ENCODE results near the gene FYB1.

FYB1 gene

DNA sequence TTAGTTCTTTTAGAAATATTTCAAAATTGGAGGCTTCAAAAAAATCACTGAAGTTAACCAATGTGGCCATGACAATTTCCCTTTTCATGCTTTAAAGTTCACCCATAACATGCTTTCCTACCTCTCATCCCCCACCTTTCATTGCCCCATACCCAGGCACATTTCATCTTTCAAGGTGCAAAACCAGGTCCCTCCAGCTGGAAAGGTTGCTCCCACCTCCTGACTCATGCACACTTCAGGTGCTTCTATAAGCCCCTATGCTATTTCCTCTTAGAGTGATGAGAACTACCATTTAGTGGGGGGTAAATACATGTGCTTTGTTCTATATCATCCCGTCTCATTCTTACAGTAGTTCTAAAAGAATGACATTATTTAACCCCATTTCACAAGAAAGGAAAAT lies 15.4 kb downstream of the FYB1 start:
- DNase-seq (ENCODE audit: low read depth, low spot score): no peak

DNA sequence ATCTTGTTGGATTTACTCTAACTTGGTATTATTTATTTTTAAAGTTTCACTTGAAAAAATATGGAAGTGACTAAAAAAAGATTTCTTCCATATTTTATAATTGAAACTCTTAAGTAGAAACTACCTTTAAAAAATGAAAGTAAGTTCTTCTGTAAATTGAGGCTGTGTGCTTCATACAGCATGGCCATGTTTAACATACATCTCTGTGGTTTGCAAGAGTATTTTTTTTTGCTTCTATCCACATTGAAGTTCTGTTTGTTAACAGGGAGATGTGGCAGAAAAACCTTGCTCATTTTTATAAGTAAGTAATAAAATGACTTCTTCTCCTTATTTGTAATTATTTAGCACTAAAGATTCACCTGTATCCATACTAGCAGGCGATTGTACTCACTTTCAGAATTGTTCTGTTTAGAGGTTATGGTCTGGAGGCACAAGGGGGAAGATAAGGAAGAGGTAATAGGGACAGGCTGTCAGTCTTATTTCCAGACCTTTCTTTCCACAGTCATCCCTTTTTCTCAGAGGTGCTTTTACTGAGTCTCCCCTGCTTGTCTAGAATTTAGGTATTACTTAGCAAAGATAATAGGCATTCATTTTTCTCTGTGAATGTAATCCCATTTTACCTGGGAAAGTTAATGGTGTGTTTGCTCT lies 16.0 kb downstream of the FYB1 start:
- DNase-seq (ENCODE audit: low read depth, low spot score): no peak

DNA sequence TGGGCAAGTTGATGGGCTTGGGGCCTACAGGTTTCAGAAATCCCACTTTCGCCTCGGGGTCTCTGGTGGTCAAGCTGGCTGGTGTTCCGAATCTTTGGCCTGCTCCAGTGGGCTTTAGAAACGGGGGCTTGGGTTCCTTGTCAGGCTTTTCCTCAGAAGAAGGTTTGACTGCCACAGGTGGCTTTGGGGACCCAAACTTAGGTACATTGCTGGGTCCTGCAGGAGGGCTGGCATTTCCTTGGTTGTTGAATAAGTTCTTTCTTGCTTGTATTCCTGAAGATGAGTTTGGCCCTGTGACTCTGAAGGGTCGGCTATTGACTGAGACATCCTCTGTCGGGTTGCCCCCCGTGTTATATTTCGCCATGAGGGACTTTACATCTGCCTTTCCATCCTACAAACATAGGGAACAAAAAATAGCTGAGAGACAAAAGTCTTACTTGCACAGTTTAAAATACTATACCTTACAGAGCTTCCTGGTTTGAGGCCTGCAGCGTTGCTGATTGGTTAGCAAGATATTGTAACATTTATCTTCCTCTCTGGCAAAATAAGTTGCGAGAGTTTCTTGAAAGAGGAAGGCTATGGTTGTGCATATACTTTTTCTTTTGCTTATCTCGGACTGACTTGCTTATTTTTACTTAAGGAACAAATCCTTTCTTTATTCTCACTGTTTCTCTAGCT lies 16.6 kb downstream of the FYB1 start:
- DNase-seq (ENCODE audit: low read depth, low spot score): no peak

DNA sequence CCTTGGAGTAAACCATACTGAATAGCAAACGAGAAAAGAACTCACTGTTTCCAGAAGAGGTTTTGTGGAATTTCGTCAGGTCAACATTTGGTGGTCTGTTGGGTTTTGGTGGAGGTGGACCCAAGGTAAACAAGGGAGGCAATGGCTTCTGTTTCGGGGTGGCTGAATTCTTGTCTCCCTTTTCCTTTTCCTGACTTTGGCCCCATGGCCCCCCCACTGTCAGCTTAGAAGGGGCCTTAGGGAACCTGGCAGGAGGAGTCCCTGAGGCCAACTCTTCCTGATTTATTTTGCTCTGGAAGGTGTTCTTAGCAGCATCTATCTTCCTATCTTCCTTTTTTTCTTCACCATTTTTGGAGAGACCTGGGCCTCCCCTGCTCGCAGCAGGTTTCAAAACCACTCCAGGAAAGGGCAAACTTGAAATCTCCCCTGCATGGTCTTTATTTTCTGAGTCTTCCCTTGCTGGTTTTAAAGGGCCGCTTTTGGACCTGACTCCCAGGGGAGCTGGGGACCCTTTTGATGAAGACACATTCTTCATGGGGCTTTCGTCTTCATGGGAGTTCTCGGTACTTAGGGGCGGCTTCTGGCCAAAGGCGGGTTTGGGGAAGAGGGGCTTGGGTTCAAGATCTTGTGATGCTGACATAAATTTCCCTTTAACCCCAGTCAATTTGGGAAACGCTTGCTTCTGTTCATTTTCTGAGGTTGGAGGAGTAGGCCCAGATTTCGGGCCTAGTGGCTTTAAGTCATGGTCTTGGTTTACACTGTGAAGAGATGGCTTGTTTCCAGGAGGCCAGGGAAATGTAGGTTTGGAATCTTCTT lies 17.4 kb downstream of the FYB1 start:
- DNase-seq (ENCODE audit: low read depth, low spot score): no peak

DNA sequence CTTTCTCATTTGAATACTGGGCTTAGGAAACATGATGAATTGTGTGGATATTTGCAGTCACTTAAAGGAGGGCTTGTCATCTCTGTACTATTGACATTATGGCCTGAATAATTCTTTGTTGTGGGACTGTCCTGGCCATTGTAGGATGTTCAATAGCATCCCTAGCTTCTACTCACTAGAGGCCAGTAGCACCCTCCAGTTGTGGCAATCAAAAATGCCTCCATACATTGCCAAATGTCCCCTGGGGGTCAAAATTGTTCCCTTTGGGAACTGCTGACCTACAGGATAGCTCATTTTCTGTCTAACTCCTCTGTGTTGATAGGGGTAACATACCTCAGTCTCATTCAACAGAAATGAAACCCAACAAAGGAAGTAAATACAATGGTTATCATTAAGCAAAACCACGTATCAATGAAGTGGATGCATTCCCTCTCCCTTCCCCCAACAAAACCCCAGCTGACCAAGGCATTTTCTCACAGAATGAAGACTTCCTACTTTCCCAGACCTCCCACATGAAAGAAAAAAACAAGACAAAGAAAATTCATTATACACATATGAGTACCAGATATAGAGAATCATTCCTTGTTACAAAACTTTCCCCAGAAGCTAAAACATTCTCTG lies 18.1 kb downstream of the FYB1 start:
- no peak for DNase-seq (ENCODE audit: low read depth, low spot score)

DNA sequence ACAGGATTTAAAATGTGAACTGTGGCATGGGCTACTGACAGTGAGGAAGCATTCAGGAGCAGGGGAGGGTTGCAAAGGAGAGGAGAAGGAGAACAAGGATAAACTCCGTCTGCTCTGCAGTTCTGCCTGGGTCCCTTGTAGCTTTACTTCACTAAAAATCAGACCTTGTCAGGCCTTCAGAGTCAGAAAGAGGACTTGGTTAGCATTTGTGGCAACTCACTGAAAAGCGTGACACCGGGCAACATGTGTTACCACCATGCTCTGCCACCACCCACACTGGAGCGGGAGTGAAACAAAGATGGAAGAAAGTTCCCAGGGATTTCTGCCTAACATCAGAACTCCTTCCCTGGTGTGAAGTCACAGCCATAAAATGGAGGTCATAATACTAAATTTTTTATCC lies 19.3 kb downstream of the FYB1 start:
- DNase-seq (ENCODE audit: low read depth, low spot score): no peak

DNA sequence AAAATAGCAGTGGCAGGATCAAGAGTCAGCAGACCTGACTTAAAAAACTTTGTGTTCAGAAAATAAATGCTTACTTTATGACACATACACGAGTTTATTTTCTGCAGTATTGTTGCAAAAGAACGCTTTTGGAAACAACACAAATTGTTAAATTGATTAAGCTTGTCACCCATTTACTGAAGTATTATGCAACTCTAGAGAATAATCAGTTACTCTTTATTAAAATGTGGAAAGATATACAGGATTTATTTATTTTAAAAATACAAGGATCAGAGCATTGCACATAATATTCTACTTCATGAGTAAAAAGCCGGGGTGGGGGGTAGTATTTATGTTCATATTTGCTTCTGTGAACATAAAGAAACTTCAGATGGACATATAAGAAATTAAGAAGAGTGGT lies 20.0 kb downstream of the FYB1 start:
- no peak for DNase-seq (ENCODE audit: low read depth, low spot score)

DNA sequence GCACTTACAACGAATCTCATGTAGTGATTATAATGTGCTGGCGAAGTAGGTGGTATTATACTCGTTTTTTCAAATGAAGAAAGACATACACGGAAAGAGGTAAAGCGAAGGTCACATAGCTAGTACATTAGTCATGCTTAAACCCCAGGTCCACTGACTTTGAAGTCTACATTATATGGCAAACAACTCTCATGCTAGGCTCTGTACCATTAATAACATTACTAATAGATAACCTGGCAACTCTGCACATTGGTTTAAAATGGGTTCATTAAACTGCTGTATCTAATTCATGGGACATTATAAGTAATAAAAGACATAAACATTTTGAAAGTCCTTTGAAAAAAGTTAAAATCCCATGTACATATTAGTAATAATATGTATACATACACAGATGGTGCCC lies 21.2 kb downstream of the FYB1 start:
- DNase-seq (ENCODE audit: low read depth, low spot score): no peak

DNA sequence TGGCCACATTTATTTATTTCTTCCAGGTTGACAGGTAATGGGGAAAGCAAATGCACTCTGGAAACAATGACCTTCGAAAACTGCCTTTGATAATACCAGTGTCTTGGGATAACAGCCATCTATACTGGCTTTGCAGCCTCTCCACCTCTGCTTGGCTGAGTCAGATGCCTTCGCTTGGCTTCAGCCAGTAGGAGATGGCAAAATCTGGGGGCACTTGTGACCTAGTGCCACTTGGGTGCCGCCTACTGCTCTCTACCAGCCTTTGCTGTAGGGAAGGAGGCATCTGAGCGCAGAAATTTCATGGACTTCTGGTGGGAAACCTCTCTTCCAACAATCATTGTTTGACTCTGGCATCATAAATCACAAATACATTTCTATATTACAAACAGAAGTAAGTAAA lies 21.8 kb downstream of the FYB1 start:
- no peak for DNase-seq (ENCODE audit: low read depth, low spot score)

DNA sequence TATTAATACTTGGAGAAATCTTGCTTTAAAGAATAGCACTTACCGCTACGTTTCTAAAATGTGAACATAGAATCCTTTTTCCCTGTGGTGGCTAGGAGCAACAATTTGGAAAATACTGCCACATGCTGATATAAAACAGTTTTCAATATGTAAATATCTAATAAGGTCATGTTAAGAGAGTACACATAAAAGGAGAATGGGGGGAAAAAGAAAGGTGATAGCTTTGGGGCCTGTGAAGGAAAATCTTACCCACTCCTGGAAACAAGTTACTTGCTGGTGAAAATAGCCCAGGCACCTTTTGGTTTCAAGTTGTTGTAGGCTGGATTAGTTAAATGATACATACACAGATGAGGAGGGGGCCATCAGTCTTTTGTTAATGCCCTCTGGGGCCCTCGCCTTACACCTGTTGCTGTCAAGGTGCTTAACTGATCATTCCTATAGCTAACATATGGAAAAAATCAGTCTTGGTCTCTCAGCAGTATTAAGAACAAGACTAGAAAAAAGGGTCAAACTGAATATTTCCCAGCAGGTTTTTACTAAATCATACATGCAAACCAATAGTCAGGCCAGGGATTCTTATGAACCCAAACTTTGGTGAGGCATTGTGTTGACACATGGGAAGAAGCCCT lies 24.1 kb downstream of the FYB1 start:
- no peak for DNase-seq (ENCODE audit: low read depth, low spot score)

DNA sequence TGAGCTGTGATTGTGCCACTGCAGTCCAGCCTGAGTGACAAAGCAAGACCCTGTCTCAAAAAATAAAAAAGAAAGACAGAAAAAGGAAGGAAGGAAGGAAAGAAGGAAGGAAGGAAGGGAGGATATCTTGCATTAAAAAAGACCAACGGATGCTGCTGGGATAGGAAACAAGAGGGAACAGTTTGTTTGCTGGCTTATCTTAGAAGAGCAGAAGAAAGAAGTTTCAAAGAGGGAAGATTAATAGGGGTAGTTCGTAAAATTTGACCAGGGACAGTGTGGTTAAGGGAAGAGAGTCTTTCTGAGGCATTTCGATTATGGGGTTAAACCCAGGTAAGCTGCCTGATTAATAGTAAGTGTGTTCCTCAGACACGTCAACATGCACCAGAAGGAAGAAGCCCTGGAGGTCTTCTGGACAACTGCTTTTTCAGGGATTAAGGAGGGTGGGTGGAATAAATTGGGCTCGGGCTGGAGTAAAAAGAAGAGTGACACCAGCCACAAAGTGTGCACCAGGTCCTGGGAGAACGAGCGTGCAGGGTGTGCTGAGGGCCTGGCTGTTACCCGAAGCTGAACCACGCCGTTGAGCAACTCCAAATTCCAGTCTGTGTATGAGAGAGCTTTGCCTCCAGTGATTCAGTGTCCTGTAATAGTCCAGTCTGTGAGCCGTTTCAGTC lies 24.8 kb downstream of the FYB1 start:
- DNase-seq (ENCODE audit: low read depth, low spot score): no peak

DNA sequence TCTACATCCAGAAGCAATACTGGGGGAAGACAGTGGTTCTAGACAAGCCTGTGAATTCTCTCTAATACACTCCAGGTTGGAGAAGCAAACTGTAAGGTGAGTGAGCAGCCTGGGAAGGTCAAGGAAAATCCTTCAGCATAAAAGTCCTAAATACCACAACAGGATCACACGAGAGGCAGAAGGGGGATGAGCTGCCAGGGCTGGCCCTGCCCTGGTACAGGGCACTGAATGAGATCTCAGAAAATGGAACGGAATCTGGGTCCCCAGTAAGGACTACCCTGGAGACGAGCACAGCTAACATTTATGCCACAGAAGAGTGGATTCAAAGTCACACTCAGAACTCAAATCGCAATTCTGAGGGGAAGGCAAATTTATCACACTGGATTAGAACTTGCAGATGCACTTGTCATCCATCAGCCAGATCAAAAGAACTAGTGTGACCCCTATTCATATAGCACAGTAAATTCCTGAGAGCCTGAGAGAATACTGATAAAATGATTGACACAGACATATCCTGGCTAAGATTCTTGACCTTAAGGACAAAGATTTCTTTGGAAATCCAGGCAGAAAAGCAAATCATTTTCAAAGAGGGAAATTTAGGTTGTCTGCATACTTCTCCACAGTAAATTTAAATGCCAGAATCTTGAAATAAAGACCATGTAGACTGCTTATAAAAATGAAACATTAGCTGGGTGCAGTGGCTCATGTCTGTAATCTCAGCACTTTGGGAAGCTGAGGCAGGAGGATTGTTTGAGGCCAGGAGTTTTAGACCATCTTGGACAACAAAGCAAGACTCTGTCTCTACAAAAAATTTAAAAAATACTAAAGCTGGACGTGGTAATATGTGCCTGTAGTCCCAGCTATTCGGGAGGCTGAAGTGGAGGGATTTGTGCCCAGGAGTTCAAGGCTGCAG lies 25.6 kb downstream of the FYB1 start:
- no peak for DNase-seq (ENCODE audit: low read depth, low spot score)

DNA sequence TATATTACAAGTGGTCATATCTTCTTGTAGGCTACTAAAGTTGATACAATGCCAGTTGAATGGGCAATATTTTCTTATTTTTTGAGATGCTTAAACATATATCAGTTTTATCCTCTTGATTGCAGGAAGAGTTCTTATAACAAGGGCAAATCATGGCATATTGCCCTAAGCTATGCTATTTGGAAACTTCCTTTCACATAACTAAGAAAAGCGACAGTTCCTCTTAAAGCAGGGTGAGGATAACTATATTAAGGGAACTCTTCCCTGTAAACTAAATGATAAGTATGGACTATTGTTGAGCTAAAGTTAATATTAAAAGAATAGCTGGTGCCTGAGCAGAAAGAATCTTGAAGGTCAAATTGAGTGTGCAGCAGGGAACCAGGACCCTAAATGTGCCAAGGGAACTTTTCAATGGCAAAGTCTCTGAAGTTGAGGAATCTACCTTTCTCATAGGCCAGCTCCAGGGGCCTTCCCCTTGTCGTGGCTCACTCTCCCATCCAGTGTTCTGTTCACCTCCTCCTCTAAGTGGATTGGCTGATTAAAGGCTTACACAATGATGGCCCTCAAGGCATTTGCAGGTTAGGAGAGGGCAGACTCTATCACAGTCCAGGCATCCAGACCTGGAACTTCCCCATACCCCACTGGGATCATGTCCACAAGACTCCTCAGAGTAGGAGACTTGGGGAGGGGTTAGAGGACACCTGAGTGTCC lies 26.8 kb downstream of the FYB1 start:
- no peak for DNase-seq (ENCODE audit: low read depth, low spot score)

DNA sequence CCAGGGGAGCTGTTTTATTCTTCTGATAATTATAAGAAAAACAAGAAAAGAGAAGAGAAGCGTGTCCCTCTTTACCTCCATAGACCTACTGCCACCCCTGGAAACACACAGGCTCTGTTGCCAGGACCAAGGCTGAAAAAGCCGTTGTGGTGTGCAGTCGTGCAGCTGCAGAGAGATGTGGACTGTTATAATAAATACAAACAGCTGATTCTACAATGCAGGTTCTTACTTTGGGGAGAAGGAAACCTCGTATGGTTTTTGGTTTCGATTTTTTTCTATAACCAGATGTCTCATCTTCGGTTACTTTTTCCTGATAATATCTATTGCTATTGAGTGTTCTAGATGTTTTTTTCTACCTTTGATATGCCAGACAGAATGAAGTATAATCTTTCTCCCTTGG lies 28.1 kb downstream of the FYB1 start:
- DNase-seq (ENCODE audit: low read depth, low spot score): no peak

DNA sequence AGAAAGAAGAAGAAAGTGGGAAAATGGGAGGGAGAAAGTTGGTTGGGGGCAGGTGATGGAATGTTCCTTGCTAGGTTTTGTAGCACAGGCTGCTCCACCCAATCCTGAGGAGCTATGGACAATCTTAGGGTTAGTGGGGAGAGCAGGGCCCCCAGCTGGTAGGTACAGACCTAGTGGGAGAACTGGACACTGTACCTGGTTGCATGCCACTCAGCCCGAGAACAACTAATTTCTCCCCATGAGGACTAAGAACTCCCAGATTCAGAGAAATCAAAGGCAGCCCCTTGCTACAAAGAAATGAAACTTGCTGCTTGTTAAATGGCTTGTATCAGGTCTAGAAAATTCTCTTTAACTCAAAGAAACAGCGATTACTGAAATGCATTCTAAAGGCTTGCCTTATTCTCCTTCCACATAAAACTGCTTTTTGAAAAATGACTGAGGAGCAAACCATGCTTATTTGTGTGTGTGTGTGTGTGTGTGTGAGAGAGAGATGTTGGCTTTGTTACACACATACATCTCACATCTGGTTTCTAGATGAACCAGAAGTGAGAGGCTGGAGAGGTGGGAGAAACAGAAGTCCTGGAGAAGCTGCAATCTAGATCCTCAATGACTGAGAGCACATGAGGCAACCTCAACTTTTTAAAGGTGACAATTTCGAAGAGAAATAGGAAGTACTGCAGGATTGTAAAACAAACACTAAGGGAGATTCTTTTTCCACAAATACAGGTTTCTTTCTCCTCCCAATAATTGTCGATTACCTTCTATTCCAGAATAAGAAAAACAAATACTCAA lies 28.9 kb downstream of the FYB1 start:
- no peak for DNase-seq (ENCODE audit: low read depth, low spot score)

DNA sequence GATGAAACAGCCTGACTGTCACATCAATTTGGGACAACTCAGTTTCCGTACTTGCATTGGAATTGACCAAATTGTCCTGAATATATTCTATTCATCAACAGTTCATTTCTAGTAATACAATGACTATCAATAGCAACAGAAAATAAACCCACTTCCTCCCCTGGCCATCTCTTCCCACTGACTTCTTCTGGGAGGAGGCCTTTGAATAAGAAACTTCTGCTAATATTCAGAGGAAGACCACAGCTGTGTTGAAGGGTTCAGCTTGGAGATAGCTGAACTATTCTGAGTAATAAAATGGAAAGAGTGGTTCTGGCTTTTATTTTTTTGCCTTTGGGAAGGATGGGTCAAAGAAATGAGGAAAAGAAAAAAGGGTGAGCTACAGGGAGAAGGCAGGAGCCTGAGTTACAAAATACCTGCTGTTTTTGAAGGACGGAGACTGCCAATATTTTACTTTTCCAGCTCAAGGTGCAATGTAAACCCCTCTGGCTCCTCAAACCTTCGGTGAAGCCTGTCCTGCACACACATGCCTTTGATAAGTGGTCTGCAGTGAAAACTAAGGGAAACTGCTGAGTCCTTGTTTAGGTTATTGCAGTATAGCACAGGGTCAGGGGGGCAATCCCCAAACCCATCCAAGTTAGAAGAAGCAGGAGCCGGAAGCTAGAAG lies 29.9 kb downstream of the FYB1 start:
- DNase-seq (ENCODE audit: low read depth, low spot score): no peak

DNA sequence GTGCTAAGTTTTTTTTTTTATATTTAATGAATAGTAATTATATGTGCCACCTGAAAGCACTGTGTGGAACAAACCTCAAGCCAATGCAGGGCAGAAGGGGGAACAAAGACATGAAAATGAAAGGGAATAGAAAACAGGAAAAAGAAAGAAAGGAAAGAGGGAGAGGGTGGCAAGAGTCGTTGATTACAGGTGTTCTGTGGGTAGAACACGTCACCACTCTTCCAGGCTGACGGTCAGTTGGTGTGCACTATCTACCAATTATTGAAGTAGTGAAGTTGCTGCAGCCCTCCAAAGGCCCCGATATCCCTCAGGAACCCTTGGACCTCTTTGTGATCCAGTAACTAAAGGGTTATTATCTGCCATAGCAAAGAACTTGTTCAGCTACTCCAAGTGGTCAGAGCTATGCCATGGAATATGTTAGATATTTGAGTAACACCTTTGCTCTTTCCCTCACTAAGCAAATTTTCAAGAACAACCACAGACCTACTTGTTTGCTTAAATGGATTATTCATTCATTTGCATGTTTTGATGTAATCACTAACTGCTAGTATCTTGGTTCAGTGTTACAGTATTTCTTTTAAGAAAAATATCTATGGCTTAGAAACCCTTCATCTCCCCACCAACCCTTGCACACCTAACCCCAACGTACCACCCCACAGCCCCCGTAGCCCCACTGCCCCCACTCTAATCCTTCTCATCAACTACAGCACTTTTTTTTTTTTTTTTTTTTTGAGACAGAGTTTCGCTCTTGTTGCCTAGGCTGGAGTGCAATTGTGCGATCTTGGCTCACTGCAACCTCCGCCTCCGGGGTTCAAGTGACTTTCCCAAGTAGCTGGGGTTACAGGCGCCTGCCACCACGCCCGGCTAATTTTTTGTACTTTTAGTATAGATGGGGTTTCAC lies 31.3 kb downstream of the FYB1 start:
- DNase-seq (ENCODE audit: low read depth, low spot score): no peak

All from smooth muscle cell of the brain vasculature (primary cell).